NCI-H510A treated with DMSO at 0.1 percent for 48 hours (cell line): Measurements from ENCODE around the gene AMZ1.
A peak's percentile ranks its signal among the peaks of the same experiment; 100 is the strongest.
"Not testable (repeated sequence)": the region's sequence is repeated elsewhere in the genome, so short reads cannot be mapped to it uniquely, and the experiment has no call there.

ENCODE experiments used
- DNase-seq: peaks from one replicate; lab custom pipeline; 2025; lab: John Stamatoyannopoulos, UW

The AMZ1 gene

DNA sequence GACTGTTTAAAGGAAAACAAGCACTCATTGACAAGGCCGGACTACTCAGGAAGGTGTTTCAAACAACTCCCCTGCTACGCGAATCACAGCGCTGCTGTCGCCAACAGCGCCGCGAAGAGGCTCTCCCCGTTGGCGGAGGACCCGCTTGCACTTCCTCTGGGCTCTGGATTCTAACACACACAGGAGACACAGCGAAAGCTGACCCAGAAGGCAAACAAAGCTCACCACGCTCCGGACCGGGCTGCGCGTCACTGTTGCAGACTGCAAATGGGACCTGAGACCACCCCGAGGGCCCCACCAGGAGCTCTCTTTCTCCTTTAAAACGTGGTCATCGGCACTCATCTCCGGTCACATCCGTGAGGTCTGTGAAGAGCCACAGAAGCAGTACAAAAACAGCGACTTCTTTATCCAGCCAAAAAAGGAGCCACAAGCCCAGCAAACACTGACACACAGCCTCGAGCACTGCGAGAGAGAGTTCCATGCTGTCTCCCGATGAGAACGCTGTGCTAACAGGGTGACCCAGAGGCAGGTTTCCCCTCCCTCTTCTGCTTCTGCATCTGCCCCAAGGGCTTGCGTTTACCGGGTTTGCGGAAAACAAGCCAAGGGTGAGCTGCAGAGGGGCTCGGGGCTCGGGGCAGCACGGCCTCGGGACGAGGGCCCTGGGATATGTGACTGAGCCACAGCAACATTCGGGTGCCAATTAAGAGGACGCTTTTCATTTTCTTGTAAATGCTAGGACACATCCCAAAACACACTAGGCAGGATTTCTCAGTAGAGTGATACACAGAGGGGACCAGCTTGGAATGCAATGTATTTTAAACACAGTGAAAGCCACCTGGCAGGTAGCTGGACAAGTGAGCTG lies 41.3 kb downstream of the AMZ1 start:
- no peak for DNase-seq

DNA sequence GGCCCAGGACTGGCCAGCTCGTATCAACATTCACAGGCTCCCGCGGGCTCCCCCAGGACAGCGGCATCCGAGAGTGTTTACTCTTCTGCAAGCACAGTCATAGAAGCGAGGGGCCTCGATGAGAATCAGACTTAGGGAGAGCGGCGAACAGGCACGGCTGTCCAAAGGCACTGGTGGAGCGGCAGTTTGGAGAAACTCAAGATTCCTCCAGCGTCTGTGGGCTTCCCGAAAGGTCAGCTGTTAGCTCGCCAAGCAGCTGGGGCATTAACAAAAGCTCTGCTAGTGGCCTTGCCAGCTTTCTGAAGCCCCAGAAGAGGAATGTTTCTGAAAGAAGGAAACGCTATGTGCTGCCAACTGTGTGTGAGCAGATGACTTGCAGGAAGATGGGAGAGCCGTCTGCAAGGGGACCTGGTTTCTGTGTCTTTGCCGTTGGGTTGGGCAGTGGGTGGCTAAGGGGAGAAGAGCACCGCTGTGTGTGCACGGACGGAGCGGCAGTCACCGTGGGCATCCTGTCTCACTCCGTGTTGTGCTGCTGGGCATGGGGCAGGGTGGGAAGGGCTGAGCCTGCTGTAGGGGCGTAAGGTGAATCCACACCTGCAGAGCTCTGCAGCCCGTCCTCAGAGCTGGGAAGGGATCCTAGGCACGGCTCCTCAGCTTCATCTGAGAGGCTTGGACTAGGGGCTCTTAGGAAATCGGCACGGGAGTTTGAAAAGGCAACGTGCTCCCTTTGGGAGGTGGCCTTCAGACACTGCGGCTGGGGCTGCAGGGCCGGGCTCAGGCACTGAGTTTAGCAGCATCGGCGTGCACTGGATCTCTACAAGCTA lies 42.1 kb downstream of the AMZ1 start:
- no peak for DNase-seq

- DNase-seq = no peak
These were observed 43.1 kb downstream of the AMZ1 start for GRCh38 chr7:2730846-2731770.

DNA sequence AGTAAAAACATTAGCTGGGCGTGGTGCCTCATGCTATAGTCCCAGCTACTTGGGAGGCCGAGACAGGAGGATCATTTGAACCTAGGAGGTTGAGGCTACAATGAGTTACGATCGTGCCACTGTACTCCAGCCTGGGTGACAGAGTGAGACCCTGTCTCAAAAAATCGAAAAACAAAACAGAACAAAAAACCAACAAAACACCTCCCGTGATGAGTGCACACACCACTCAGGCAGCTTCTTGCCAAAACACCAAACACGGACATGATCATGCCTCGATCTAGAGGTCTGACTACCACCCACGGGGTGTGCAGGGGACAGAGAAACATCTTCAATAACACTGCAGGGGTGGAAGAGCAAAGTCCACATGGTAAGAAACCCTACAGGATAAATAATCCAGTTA lies 44.4 kb downstream of the AMZ1 start:
- no peak for DNase-seq

DNA sequence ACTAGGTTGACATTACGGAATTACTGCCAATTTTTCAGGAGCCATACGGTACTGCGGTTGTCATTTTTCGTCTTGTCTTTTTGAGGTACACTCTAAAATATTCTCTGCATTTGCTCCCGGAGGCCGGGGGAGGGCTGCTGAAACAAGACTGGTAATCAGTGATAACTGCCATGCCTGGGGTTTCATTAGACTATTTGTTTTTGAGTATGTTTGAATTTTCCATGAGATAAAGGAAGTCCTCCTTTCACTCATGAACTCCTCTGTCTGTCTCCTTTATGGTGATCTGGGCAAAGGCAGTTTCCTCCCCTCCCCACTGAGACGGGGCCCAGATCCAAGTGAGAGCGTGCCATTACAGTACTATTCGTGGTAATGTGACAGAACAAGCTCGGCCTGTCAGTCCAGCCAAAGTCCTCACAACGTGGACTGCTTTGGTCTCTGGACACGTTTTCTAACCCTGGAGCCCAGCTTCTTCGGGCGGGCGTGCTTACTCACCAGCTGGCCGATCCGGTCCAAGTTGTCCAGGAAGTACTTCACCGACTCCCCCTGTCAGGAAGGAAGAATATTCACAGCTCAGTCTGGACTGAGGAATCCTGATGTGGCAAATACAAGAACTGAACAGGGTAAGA lies 45.1 kb downstream of the AMZ1 start:
- DNase-seq = no peak

DNA sequence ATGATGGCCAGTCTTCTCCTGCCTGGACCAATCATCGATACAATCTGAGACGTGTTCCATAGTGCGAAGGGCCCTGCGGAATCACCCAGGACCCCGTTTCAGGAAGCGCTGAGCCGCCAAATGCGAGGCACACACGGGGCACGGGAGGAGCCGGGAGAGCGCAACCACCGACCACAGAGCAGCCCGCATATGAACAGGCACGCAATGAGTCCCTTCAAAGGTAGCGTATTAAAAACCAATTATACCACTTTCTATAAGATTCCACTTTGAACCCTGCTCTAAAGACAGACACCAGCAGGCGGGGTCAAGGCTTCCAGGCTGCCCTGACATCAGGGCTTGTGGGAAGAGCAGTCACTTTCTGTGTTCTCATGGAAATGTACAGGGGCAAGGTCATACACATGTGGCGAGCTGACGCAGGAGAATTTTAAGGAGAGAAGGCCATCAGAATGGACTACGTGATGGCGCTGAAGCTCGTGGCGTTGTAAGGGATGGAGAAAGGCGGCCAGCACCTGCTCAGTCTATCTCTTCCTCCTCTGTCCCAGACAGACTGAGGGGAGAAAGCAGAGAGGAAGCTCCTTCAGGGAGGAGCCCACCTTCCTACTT lies 46.2 kb downstream of the AMZ1 start:
- DNase-seq = no peak

GRCh38 chr7:2734751-2735571 lies 47.0 kb downstream of the AMZ1 start:
- DNase-seq = peak; percentile 42

DNA sequence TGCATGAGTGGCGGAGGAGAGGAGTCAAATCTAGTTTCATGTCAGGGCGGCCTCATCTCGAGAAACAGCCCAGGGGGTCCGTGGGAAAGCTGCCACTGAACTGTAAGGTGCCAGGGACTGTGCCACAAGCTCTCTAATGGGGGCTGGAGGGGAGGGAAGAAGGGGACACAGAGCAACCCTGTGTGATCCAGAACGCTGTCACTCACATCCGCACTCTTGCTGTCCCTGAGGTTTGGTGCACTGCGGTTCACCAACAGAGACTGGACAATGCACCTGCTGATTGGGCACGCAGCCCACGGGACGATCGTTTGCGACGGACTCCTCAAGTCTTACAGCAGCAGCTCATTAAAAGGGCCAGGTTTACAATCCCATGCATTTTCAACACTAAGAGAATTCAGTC lies 47.7 kb downstream of the AMZ1 start:
- DNase-seq = no peak

DNA sequence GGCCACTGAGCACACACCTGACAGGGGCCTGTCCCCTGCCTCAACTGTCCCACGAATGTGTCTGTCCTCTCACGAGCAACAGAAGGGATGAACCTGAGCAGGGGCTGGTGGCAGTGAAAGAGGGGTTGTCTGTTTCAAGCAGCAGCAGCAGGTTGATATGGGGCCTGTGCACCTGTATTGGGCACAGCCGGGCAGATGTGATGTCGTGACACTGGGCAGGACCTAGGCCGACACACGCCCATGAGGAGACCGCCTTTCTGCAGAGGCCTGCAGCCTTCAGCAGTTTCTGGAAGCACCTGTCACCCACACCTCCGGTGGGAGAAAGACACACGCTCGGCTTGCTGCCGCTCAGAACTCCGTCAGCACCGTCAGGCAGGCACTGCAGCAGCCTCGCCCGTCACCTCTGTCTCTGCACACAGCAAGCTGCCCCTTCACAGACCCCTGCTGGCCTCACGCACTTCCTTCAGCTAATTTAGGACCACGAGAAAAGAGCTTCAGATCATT lies 48.5 kb downstream of the AMZ1 start:
- no peak for DNase-seq

- DNase-seq = not testable (repeated sequence)
These were observed 49.2 kb downstream of the AMZ1 start for GRCh38 chr7:2737005-2737743.

GRCh38 chr7:2737771-2738540 lies 50.0 kb downstream of the AMZ1 start:
- DNase-seq = no peak

- no peak for DNase-seq
These were observed 51.0 kb downstream of the AMZ1 start for GRCh38 chr7:2738766-2739549.

GRCh38 chr7:2743523-2744185 lies 55.7 kb downstream of the AMZ1 start:
- not testable (repeated sequence) for DNase-seq

- DNase-seq = not testable (repeated sequence)
These were observed 60.7 kb downstream of the AMZ1 start for GRCh38 chr7:2748684-2749083.

GRCh38 chr7:2750004-2750407 lies 62.0 kb downstream of the AMZ1 start:
- no peak for DNase-seq

- no peak for DNase-seq
These were observed 63.1 kb downstream of the AMZ1 start for GRCh38 chr7:2751086-2751485.

DNA sequence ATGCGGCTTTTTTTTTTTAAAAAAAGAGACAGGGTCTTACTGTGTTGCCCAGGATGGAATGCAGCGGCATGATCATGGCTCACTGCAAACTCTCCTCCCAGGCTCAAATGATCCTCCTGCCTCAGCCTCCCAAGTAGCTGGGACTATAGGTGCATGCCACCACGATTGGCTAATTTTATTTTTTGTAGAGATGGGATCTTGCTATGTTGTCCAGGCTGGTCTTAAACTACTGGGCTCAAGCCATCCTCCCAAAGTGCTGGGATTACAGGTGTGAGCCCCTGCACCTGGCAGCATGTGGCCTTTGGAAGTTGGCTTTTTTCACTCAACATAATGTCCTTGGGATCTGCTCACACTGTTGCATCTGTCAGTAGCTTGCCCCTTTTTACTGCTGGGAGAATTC lies 65.1 kb downstream of the AMZ1 start:
- no peak for DNase-seq
